ENCODE data around the gene HTR4.

Gene HTR4

GRCh38 chr5:148641735-148642134 is 12.6 kb downstream of the HTR4 start:
- Histone ChIP-seq H3K9me3 (ENCODE audit: low read length) (no peaks in the 10 kb centered on the region), H3K4me3 (ENCODE audit: low read length) (no peak overlapping the region), H3K4me1 (ENCODE audit: insufficient read depth, low read length) (no peaks in the 10 kb centered on the region), H3K36me3 (ENCODE audit: insufficient read depth, low read length) (no peaks in the 10 kb centered on the region), H2AFZ (ENCODE audit: low read depth, low read length) (no peak overlapping the region), H3K27me3 (ENCODE audit: insufficient read depth, low read length) (peaks cover 3% of the 10 kb centered on the region)

- Histone ChIP-seq H3K36me3 (ENCODE audit: insufficient read depth, low read length) (no peaks in the 10 kb centered on the region), H3K9me3 (ENCODE audit: low read length) (no peaks in the 10 kb centered on the region), H3K4me1 (ENCODE audit: insufficient read depth, low read length) (no peaks in the 10 kb centered on the region), H2AFZ (ENCODE audit: low read depth, low read length) (no peak overlapping the region), H3K4me3 (ENCODE audit: low read length) (no peak overlapping the region), H3K27me3 (ENCODE audit: insufficient read depth, low read length) (peaks cover 3% of the 10 kb centered on the region)
Observed at GRCh38 chr5:148640471-148640870, 13.9 kb downstream of the HTR4 start.

GRCh38 chr5:148639081-148639480 is 15.2 kb downstream of the HTR4 start:
- no peaks in the 10 kb centered on the region for H3K9me3 ChIP-seq (ENCODE audit: low read length)
- no peak overlapping the region for H3K4me3 ChIP-seq (ENCODE audit: low read length)
- no peaks in the 10 kb centered on the region for H3K36me3 ChIP-seq (ENCODE audit: insufficient read depth, low read length)
- no peaks in the 10 kb centered on the region for H3K4me1 ChIP-seq (ENCODE audit: insufficient read depth, low read length)
- H2AFZ ChIP-seq (ENCODE audit: low read depth, low read length): no peak overlapping the region
- H3K27me3 ChIP-seq (ENCODE audit: insufficient read depth, low read length): peaks cover 3% of the 10 kb centered on the region

- no peaks in the 10 kb centered on the region for H3K27me3 ChIP-seq (ENCODE audit: insufficient read depth, low read length)
- H3K9me3 ChIP-seq (ENCODE audit: low read length): no peaks in the 10 kb centered on the region
- H3K36me3 ChIP-seq (ENCODE audit: insufficient read depth, low read length): no peaks in the 10 kb centered on the region
- no peak overlapping the region for H2AFZ ChIP-seq (ENCODE audit: low read depth, low read length)
- no peak overlapping the region for H3K4me3 ChIP-seq (ENCODE audit: low read length)
- H3K4me1 ChIP-seq (ENCODE audit: insufficient read depth, low read length): no peaks in the 10 kb centered on the region
Observed at GRCh38 chr5:148636353-148636752, 18.0 kb downstream of the HTR4 start.

- Histone ChIP-seq H3K4me3 (ENCODE audit: low read length) (no peak overlapping the region), H3K27me3 (ENCODE audit: insufficient read depth, low read length) (no peaks in the 10 kb centered on the region), H3K36me3 (ENCODE audit: insufficient read depth, low read length) (no peaks in the 10 kb centered on the region)
Observed at GRCh38 chr5:148635321-148636083, 18.8 kb downstream of the HTR4 start.

GRCh38 chr5:148633067-148633377 is 21.3 kb downstream of the HTR4 start:
- Histone ChIP-seq H3K27me3 (ENCODE audit: insufficient read depth, low read length) (no peaks in the 10 kb centered on the region), H2AFZ (ENCODE audit: low read depth, low read length) (no peak overlapping the region), H3K36me3 (ENCODE audit: insufficient read depth, low read length) (no peaks in the 10 kb centered on the region), H3K4me3 (ENCODE audit: low read length) (no peak overlapping the region), H3K9me3 (ENCODE audit: low read length) (no peaks in the 10 kb centered on the region), H3K4me1 (ENCODE audit: insufficient read depth, low read length) (no peaks in the 10 kb centered on the region)

More at GRCh38 chr5:148635321-148636083, 18.8 kb downstream of the HTR4 start:
- Histone ChIP-seq H3K9me3 (ENCODE audit: low read length) (no peaks in the 10 kb centered on the region), H2AFZ (ENCODE audit: low read depth, low read length) (no peak overlapping the region), H3K4me1 (ENCODE audit: insufficient read depth, low read length) (no peaks in the 10 kb centered on the region)

- H3K9me3 ChIP-seq (ENCODE audit: low read length): no peaks in the 10 kb centered on the region
- no peaks in the 10 kb centered on the region for H3K36me3 ChIP-seq (ENCODE audit: insufficient read depth, low read length)
- no peaks in the 10 kb centered on the region for H3K4me1 ChIP-seq (ENCODE audit: insufficient read depth, low read length)
- H3K4me3 ChIP-seq (ENCODE audit: low read length): no peak overlapping the region
- H3K27me3 ChIP-seq (ENCODE audit: insufficient read depth, low read length): no peaks in the 10 kb centered on the region
- no peak overlapping the region for H2AFZ ChIP-seq (ENCODE audit: low read depth, low read length)
Observed at GRCh38 chr5:148632255-148633066, 21.9 kb downstream of the HTR4 start.

GRCh38 chr5:148626986-148627385 is 27.3 kb downstream of the HTR4 start:
- no peaks in the 10 kb centered on the region for H3K9me3 ChIP-seq (ENCODE audit: low read length)
- H3K4me1 ChIP-seq (ENCODE audit: insufficient read depth, low read length): no peaks in the 10 kb centered on the region
- H3K27me3 ChIP-seq (ENCODE audit: insufficient read depth, low read length): no peaks in the 10 kb centered on the region
- H2AFZ ChIP-seq (ENCODE audit: low read depth, low read length): no peak overlapping the region
- H3K4me3 ChIP-seq (ENCODE audit: low read length): no peak overlapping the region
- no peaks in the 10 kb centered on the region for H3K36me3 ChIP-seq (ENCODE audit: insufficient read depth, low read length)

GRCh38 chr5:148626081-148626613 is 28.2 kb downstream of the HTR4 start:
- H3K27me3 ChIP-seq (ENCODE audit: insufficient read depth, low read length): no peaks in the 10 kb centered on the region
- H3K4me1 ChIP-seq (ENCODE audit: insufficient read depth, low read length): no peaks in the 10 kb centered on the region
- H3K4me3 ChIP-seq (ENCODE audit: low read length): no peak overlapping the region
- no peaks in the 10 kb centered on the region for H3K9me3 ChIP-seq (ENCODE audit: low read length)
- no peaks in the 10 kb centered on the region for H3K36me3 ChIP-seq (ENCODE audit: insufficient read depth, low read length)
- H2AFZ ChIP-seq (ENCODE audit: low read depth, low read length): no peak overlapping the region

GRCh38 chr5:148625250-148625649 is 29.1 kb downstream of the HTR4 start:
- Histone ChIP-seq H3K9me3 (ENCODE audit: low read length) (no peaks in the 10 kb centered on the region), H3K27me3 (ENCODE audit: insufficient read depth, low read length) (no peaks in the 10 kb centered on the region), H3K4me1 (ENCODE audit: insufficient read depth, low read length) (no peaks in the 10 kb centered on the region), H2AFZ (ENCODE audit: low read depth, low read length) (no peak overlapping the region), H3K4me3 (ENCODE audit: low read length) (no peak overlapping the region), H3K36me3 (ENCODE audit: insufficient read depth, low read length) (no peaks in the 10 kb centered on the region)

GRCh38 chr5:148623741-148624140 is 30.6 kb downstream of the HTR4 start:
- Histone ChIP-seq H3K9me3 (ENCODE audit: low read length) (no peaks in the 10 kb centered on the region), H3K4me1 (ENCODE audit: insufficient read depth, low read length) (no peaks in the 10 kb centered on the region), H2AFZ (ENCODE audit: low read depth, low read length) (no peak overlapping the region), H3K36me3 (ENCODE audit: insufficient read depth, low read length) (no peaks in the 10 kb centered on the region), H3K27me3 (ENCODE audit: insufficient read depth, low read length) (no peaks in the 10 kb centered on the region), H3K4me3 (ENCODE audit: low read length) (no peak overlapping the region)

- no peaks in the 10 kb centered on the region for H3K9me3 ChIP-seq (ENCODE audit: low read length)
- no peaks in the 10 kb centered on the region for H3K27me3 ChIP-seq (ENCODE audit: insufficient read depth, low read length)
- H3K4me1 ChIP-seq (ENCODE audit: insufficient read depth, low read length): no peaks in the 10 kb centered on the region
- no peaks in the 10 kb centered on the region for H3K36me3 ChIP-seq (ENCODE audit: insufficient read depth, low read length)
- no peak overlapping the region for H2AFZ ChIP-seq (ENCODE audit: low read depth, low read length)
- H3K4me3 ChIP-seq (ENCODE audit: low read length): no peak overlapping the region
Observed at GRCh38 chr5:148623101-148623500, 31.2 kb downstream of the HTR4 start.

- no peak overlapping the region for H2AFZ ChIP-seq (ENCODE audit: low read depth, low read length)
- H3K27me3 ChIP-seq (ENCODE audit: insufficient read depth, low read length): no peaks in the 10 kb centered on the region
- H3K4me1 ChIP-seq (ENCODE audit: insufficient read depth, low read length): no peaks in the 10 kb centered on the region
- H3K9me3 ChIP-seq (ENCODE audit: low read length): no peaks in the 10 kb centered on the region
- H3K4me3 ChIP-seq (ENCODE audit: low read length): no peak overlapping the region
- no peaks in the 10 kb centered on the region for H3K36me3 ChIP-seq (ENCODE audit: insufficient read depth, low read length)
Observed at GRCh38 chr5:148620696-148621095, 33.6 kb downstream of the HTR4 start.
